OCI-LY7 (cell line): ENCODE data around the gene RNF115. TPM values are rescaled to one million over a fixed set of nuclear protein-coding genes. Genes with fewer than 3 reads are reported as not detected.

Source experiments
- microRNA-seq: library from miRNA; unstranded; fragments of <30 nt; microRNA quantifications from one replicate; pipeline ENCODE4 v1.2.0, GENCODE V29; 2022; ENCODE audit warnings: borderline replicate concordance
- small RNA-seq: library from RNA; depleted of rRNA; stranded (forward); fragments of <200 nt; gene quantifications from one replicate; pipeline ENCODE3, GENCODE V24; 2014
- total RNA-seq, 2 experiments: library from RNA; depleted of rRNA in 1 of 2; stranded (reverse); fragments of >200 nt in 1 of 2; shearing (Covaris generic) in 1 of 2; gene quantifications; 2 replicates each; pipeline ENCODE4 v1.2.3, GENCODE V29; 2014 to 2022

RNF115 gene
- total RNA-seq, 2 experiments from 2014 or later: 14.8 to 24.0 TPM

Small RNAs within 50 kb of the gene (microRNA-seq; reads per million reads assigned to microRNA genes)
- not detected for gene MIR6736

Small RNAs within 50 kb of the gene (small RNA-seq; reads per million reads assigned to genes)
- gene MIR6736: not detected

Other genes with a start within 250 kb of the RNF115 start
- 31.7 and 39.7 TPM in 2 replicates for gene GPR89A, start 216.1 kb downstream of the RNF115 start, total RNA-seq (2014; rRNA removed; shearing (Covaris generic))
- gene GPR89A, start 216.1 kb downstream of the RNF115 start, total RNA-seq (2022): 36.4 and 37.0 TPM in 2 replicates
- gene PDZK1, start 116.7 kb downstream of the RNF115 start, total RNA-seq (2014; rRNA removed; shearing (Covaris generic)): 0.80 TPM in 1 of 2 replicates, not detected in the other
- gene PDZK1, start 116.7 kb downstream of the RNF115 start, total RNA-seq (2022): 0.23 TPM in 1 of 2 replicates, not detected in the other
- gene CD160, start 104.6 kb downstream of the RNF115 start, total RNA-seq (2014; rRNA removed; shearing (Covaris generic)): 0.23 TPM in 1 of 2 replicates, not detected in the other
- not detected in 2 replicates for gene CD160, start 104.6 kb downstream of the RNF115 start, total RNA-seq (2022)
- gene POLR3C, start 105 bp upstream of the RNF115 start, total RNA-seq (2014; rRNA removed; shearing (Covaris generic)): 48.9 and 57.1 TPM in 2 replicates
- gene POLR3C, start 105 bp upstream of the RNF115 start, total RNA-seq (2022): 78.8 and 80.0 TPM in 2 replicates
- 10.8 and 16.9 TPM in 2 replicates for gene NUDT17, start 21.5 kb upstream of the RNF115 start, total RNA-seq (2014; rRNA removed; shearing (Covaris generic))
- gene NUDT17, start 21.5 kb upstream of the RNF115 start, total RNA-seq (2022): 39.3 and 39.4 TPM in 2 replicates
- 7.8 and 9.4 TPM in 2 replicates for gene PIAS3, start 35.0 kb upstream of the RNF115 start, total RNA-seq (2014; rRNA removed; shearing (Covaris generic))
- gene PIAS3, start 35.0 kb upstream of the RNF115 start, total RNA-seq (2022): 28.1 and 32.8 TPM in 2 replicates
- gene ANKRD35, start 61.8 kb upstream of the RNF115 start, total RNA-seq (2014; rRNA removed; shearing (Covaris generic)): not detected in 2 replicates
- not detected in 2 replicates for gene ANKRD35, start 61.8 kb upstream of the RNF115 start, total RNA-seq (2022)
- gene ITGA10, start 86.0 kb upstream of the RNF115 start, total RNA-seq (2014; rRNA removed; shearing (Covaris generic)): 0.82 and 1.5 TPM in 2 replicates
- 0.87 and 1.5 TPM in 2 replicates for gene ITGA10, start 86.0 kb upstream of the RNF115 start, total RNA-seq (2022)
- 18.2 and 19.5 TPM in 2 replicates for gene PEX11B, start 94.6 kb upstream of the RNF115 start, total RNA-seq (2014; rRNA removed; shearing (Covaris generic))
- gene PEX11B, start 94.6 kb upstream of the RNF115 start, total RNA-seq (2022): 29.8 and 32.9 TPM in 2 replicates
- gene RBM8A, start 103.4 kb upstream of the RNF115 start, total RNA-seq (2014; rRNA removed; shearing (Covaris generic)): 135 and 239 TPM in 2 replicates
- 177 and 200 TPM in 2 replicates for gene RBM8A, start 103.4 kb upstream of the RNF115 start, total RNA-seq (2022)
- 10.2 and 11.6 TPM in 2 replicates for gene LIX1L, start 133.9 kb upstream of the RNF115 start, total RNA-seq (2014; rRNA removed; shearing (Covaris generic))
- gene LIX1L, start 133.9 kb upstream of the RNF115 start, total RNA-seq (2022): 26.3 and 31.8 TPM in 2 replicates
- 0.62 and 1.9 TPM in 2 replicates for gene ANKRD34A, start 140.5 kb upstream of the RNF115 start, total RNA-seq (2014; rRNA removed; shearing (Covaris generic))
- 4.5 and 4.8 TPM in 2 replicates for gene ANKRD34A, start 140.5 kb upstream of the RNF115 start, total RNA-seq (2022)
- 19.8 and 29.8 TPM in 2 replicates for gene POLR3GL, start 140.6 kb upstream of the RNF115 start, total RNA-seq (2014; rRNA removed; shearing (Covaris generic))
- gene POLR3GL, start 140.6 kb upstream of the RNF115 start, total RNA-seq (2022): 27.3 and 30.7 TPM in 2 replicates
- 99.9 and 144 TPM in 2 replicates for gene TXNIP, start 172.5 kb upstream of the RNF115 start, total RNA-seq (2014; rRNA removed; shearing (Covaris generic))
- 50.3 and 76.8 TPM in 2 replicates for gene TXNIP, start 172.5 kb upstream of the RNF115 start, total RNA-seq (2022)
- gene HJV, start 197.6 kb upstream of the RNF115 start, total RNA-seq (2014; rRNA removed; shearing (Covaris generic)): not detected in 2 replicates
- gene HJV, start 197.6 kb upstream of the RNF115 start, total RNA-seq (2022): not detected in 2 replicates